Endothelial cell of umbilical vein (primary cell): ENCODE data around the gene KLHL17. TPM values are rescaled to one million over a fixed set of nuclear protein-coding genes. Genes with fewer than 3 reads are reported as not detected.

Source experiments
- BruUV-seq: library from RNA; stranded (reverse); fragments of 400-500 nt; replicated peaks from 2 replicates; lab custom pipeline; 2021; lab: Mats Ljungman, UMichigan
- CTCF ChIA-PET: fragments of 300-600, 350-600 bp; sonication (Branson Sonifier 250); formaldehyde crosslinking; loops from one replicate; lab custom pipeline; 2021; ENCODE audit warnings: antibody characterized with exemption, inconsistent platforms; lab: Charles Lee
- POLR2A ChIA-PET: fragments of 300-600, 350-600 bp; sonication (Branson Sonifier 250); formaldehyde crosslinking; loops from one replicate; lab custom pipeline; 2021; ENCODE audit warnings: antibody characterized with exemption, inconsistent platforms; lab: Charles Lee
- DNase-seq: peaks from one replicate; pipeline ENCODE4 v3.0.0-alpha.2; 2011; ENCODE audit warnings: low read depth, low spot score
- FAIRE-seq: peaks from 2 replicates; lab custom pipeline; 2011; peaks lifted over from hg19 to GRCh38; lab: Jason Lieb, UNC
- H2AFZ ChIP-seq: 2 replicates; pipeline ENCODE4 v1.6.0; 2012; ENCODE audit warnings: low read depth, low read length, control low read depth, inconsistent platforms
- H3K27ac ChIP-seq: 2 replicates; pipeline ENCODE4 v1.5.1; 2011; ENCODE audit warnings: low read depth, mild to moderate bottlenecking, control low read depth, low read length, moderate library complexity; ENCODE audit not compliant: insufficient read depth
- H3K27me3 ChIP-seq, 2 experiments: 2 replicates each; pipeline versions ENCODE4 v1.6.0 to v1.6.1; 2011; ENCODE audit warnings: low read length in 2 of 2, mixed read lengths in 1 of 2; ENCODE audit not compliant: control insufficient read depth in 2 of 2, insufficient read depth in 2 of 2
- H3K36me3 ChIP-seq, 2 experiments: 2 replicates in 1 of 2; 3 replicates in 1 of 2; pipeline ENCODE4 v1.5.1; 2011; ENCODE audit warnings: low read length in 2 of 2, mild to moderate bottlenecking in 1 of 2, moderate library complexity in 1 of 2; ENCODE audit not compliant: control insufficient read depth in 2 of 2, insufficient read depth in 2 of 2; ENCODE audit errors: extremely low read depth in 1 of 2
- H3K4me1 ChIP-seq: 3 replicates; pipeline ENCODE4 v1.5.1; 2011; ENCODE audit warnings: mild to moderate bottlenecking, low read length; ENCODE audit not compliant: control insufficient read depth, insufficient read depth; ENCODE audit errors: extremely low read depth
- H3K4me2 ChIP-seq: 2 replicates; pipeline ENCODE4 v1.6.1; 2011; ENCODE audit warnings: low read length, control low read depth, mixed read lengths; ENCODE audit not compliant: insufficient read depth
- H3K4me3 ChIP-seq, 3 experiments: fragments of 200-600 bp in 1 of 3; sonication (generic), shearing (Covaris generic) in 1 of 3; replicated peaks in 1 of 3; 2 replicates each; pipeline ENCODE4 v1.5.1; 2011 to 2016; ENCODE audit warnings: control low read depth in 3 of 3, low read length in 3 of 3, mild to moderate bottlenecking in 2 of 3, inconsistent platforms in 1 of 3, low read depth in 1 of 3, moderate library complexity in 1 of 3; ENCODE audit not compliant: insufficient read depth in 1 of 3
- H3K79me2 ChIP-seq: 2 replicates; pipeline ENCODE4 v1.6.0; 2012; ENCODE audit warnings: low read length, inconsistent platforms; ENCODE audit not compliant: control insufficient read depth, insufficient read depth
- H3K9ac ChIP-seq: replicated peaks from 2 replicates; pipeline ENCODE3; 2011; ENCODE audit warnings: low read length, control low read depth; ENCODE audit not compliant: insufficient read depth; ENCODE audit errors: extremely low read depth
- H3K9me1 ChIP-seq: replicated peaks from 3 replicates; pipeline ENCODE4 v1.6.0; 2011; ENCODE audit warnings: mild to moderate bottlenecking, low read length; ENCODE audit not compliant: control insufficient read depth, insufficient read depth; ENCODE audit errors: extremely low read depth
- H3K9me3 ChIP-seq: replicated peaks from 2 replicates; pipeline ENCODE4 v1.5.1; 2012; ENCODE audit warnings: low read length, inconsistent platforms; ENCODE audit not compliant: control insufficient read depth, insufficient read depth
- H4K20me1 ChIP-seq: replicated peaks from 2 replicates; pipeline ENCODE3; 2011; ENCODE audit warnings: mild to moderate bottlenecking, low read length; ENCODE audit not compliant: control insufficient read depth, insufficient read depth; ENCODE audit errors: extremely low read depth
- CTCF ChIP-seq, 2 donors: IDR thresholded peaks; 1 replicate in 1 of 2; 2 replicates in 1 of 2; pipeline ENCODE4 v1.5.1; 2011; ENCODE audit warnings: low read length in 2 of 2, mild to moderate bottlenecking in 2 of 2, moderate library complexity in 2 of 2, control low read depth in 1 of 2, inconsistent platforms in 1 of 2, low read depth in 1 of 2; ENCODE audit not compliant: insufficient read depth in 1 of 2; ENCODE audit errors: extremely low read depth in 1 of 2
- EZH2 ChIP-seq: IDR thresholded peaks from 2 replicates; pipeline ENCODE4 v1.6.1; 2012; ENCODE audit warnings: borderline replicate concordance, low read depth, mild to moderate bottlenecking, moderate library complexity, low read length, inconsistent platforms; ENCODE audit not compliant: severe bottlenecking
- FOS ChIP-seq: IDR thresholded peaks from 2 replicates; pipeline ENCODE4 v1.6.1; 2011; ENCODE audit warnings: mild to moderate bottlenecking, low read length, moderate library complexity, borderline replicate concordance; ENCODE audit not compliant: insufficient read depth
- GATA2 ChIP-seq: IDR thresholded peaks from 2 replicates; pipeline ENCODE4 v1.7.0; 2011; ENCODE audit warnings: low read depth, mild to moderate bottlenecking, moderate library complexity, mixed read lengths, low read length; ENCODE audit not compliant: insufficient read length, insufficient read depth
- JUN ChIP-seq: IDR thresholded peaks from 2 replicates; pipeline ENCODE4 v1.6.1; 2011; ENCODE audit warnings: borderline replicate concordance, low read depth; ENCODE audit not compliant: insufficient read length, insufficient read depth
- MAX ChIP-seq: IDR thresholded peaks from 2 replicates; pipeline ENCODE4 v1.6.1; 2011; ENCODE audit not compliant: insufficient read depth, insufficient read length
- MYC ChIP-seq: IDR thresholded peaks from one replicate; pipeline ENCODE4 v1.6.1; 2011; ENCODE audit warnings: mild to moderate bottlenecking, low read depth, low read length
- POLR2A ChIP-seq: IDR thresholded peaks from 2 replicates; pipeline ENCODE4 v1.6.1; 2012; ENCODE audit warnings: low read depth, mild to moderate bottlenecking, control low read depth, low read length
- POLR2AphosphoS5 ChIP-seq: IDR thresholded peaks from 2 replicates; pipeline ENCODE4 v1.6.1; 2012; ENCODE audit warnings: low read depth, mild to moderate bottlenecking, control low read depth, low read length, moderate library complexity; ENCODE audit not compliant: insufficient read depth
- dilution Hi-C: fragments of 300-500 bp; cut with MboI; formaldehyde crosslinking; loops from one replicate; pipeline ENCODE4 v1.15.0; 2019; ENCODE audit warnings: low sequenced_read_pairs; ENCODE audit not compliant: extremely low pct_ligation_motif_present
- intact Hi-C: fragments of 100-400 bp; cut with micrococcal nuclease; formaldehyde crosslinking; loops from one replicate; pipeline ENCODE4 v1.10.0; 2022
- polyA plus RNA-seq, 4 experiments: library from polyadenylated mRNA; depleted of rRNA in 3 of 4; stranded (reverse) in 3 of 4; unstranded in 1 of 4; fragments of >200 nt; gene quantifications; 2 replicates each; pipeline versions ENCODE4 v1.2.1 to v1.2.3, GENCODE V29; 2011 to 2012; ENCODE audit warnings: missing spikeins in 1 of 4
- total RNA-seq: library from RNA; stranded (reverse); gene quantifications from 2 replicates; pipeline ENCODE4 v1.2.3, GENCODE V29; 2021

The KLHL17 gene
- total and polyA plus RNA-seq, 2 donors (not counting 3 experiments of a cell fraction or from before 2014, with no cell fraction given): 27.0 to 30.1 TPM

- POLR2A ChIA-PET: no interaction called here
- CTCF ChIA-PET: interaction anchor here (1.2 to 5.7 kb wide), 8 partner anchors 13 to 132 kb away, joined by 4 to 41 read pairs (median 6); partner anchors contain the start of genes AGRN, ISG15, PERM1 and PLEKHN1
- Histone ChIP-seq H3K4me1 (peaks cover 21% of the 10 kb centered on the region), H3K4me3 (peak overlapping the region; percentile 18 to 51 (median 19)), H3K27ac (peak overlapping the region; percentile 80), H4K20me1 (no peaks in the 10 kb centered on the region), H3K27me3 (peaks cover 0 to 19% of the 10 kb centered on the region in 2 experiments), H3K9me1 (no peaks in the 10 kb centered on the region), H3K9ac (peak overlapping the region; percentile 54), H3K36me3 (no peaks in the 10 kb centered on the region), H3K79me2 (no peaks in the 10 kb centered on the region), H2AFZ (peak overlapping the region; percentile 58), H3K4me2 (peak overlapping the region; percentile 29), H3K9me3 (no peaks in the 10 kb centered on the region)
- DNase-seq: no peak
- intact Hi-C loops: loop anchor here (2.0 kb wide), 1 partner anchor 14 kb away; no protein-coding TSS in a partner anchor
- FAIRE-seq: no peak
- no TSS peak for BruUV-seq
- TF ChIP-seq POLR2A (no peak), POLR2AphosphoS5 (no peak), MYC (no peak), CTCF (IDR thresholded peaks at IDR 0.05; ENCODE audit: extremely low read depth in 1 of 2, insufficient read depth in 1 of 2, low read depth in 1 of 2, low read length in 2 of 2) (no peak), GATA2 (no peak), JUN (no peak), EZH2 (no peak), MAX (no peak), FOS (no peak)
- dilution Hi-C loops: no loop called here
Measured at GRCh38 chr1:1001057-1001783, 40.8 kb downstream of the KLHL17 start.
